B cell (primary cell): ENCODE results near the gene CISD2. TPM values are rescaled to one million over a fixed set of nuclear protein-coding genes. Genes with fewer than 3 reads are reported as not detected.

ENCODE experiments used
- ATAC-seq: fragments of 200-7000 bp; cut with Tn5 transposase; one replicate; pipeline ENCODE4 v1.10.0; 2021; ENCODE audit warnings: low read depth, mild to moderate bottlenecking, moderate number of reproducible peaks, moderate library complexity
- CTCF ChIA-PET: fragments of 350-600 bp; sonication (Branson Sonifier 250); formaldehyde crosslinking; loops from one replicate; lab custom pipeline; 2021; ENCODE audit warnings: antibody characterized with exemption, inconsistent platforms; lab: Charles Lee
- POLR2A ChIA-PET: fragments of 350-600 bp; sonication (Branson Sonifier 250); formaldehyde crosslinking; loops from one replicate; lab custom pipeline; 2021; ENCODE audit warnings: antibody characterized with exemption; lab: Charles Lee
- DNase-seq: peaks from one replicate; pipeline ENCODE4 v3.0.0; 2013
- H2AFZ ChIP-seq: 2 replicates; pipeline ENCODE4 v1.6.1; 2012; ENCODE audit warnings: mild to moderate bottlenecking, low read depth, low read length; ENCODE audit not compliant: insufficient read depth, poor library complexity, severe bottlenecking
- H3K27ac ChIP-seq, 2 donors: 1 replicate in 1 of 2; 2 replicates in 1 of 2; pipeline ENCODE4 v1.5.1; 2012 to 2013; ENCODE audit warnings: low read length in 2 of 2, mild to moderate bottlenecking in 2 of 2, moderate library complexity in 1 of 2
- H3K27me3 ChIP-seq, 4 experiments: fragments of 200-600 bp in 1 of 4; sonication (generic) in 1 of 4; replicated peaks in 1 of 4; 1 replicate in 2 of 4; 2 replicates in 2 of 4; pipeline versions ENCODE4 v1.6.1 to v1.7.0; 2013 to 2016; ENCODE audit warnings: low read length in 3 of 4, mild to moderate bottlenecking in 2 of 4, mixed read lengths in 1 of 4, moderate library complexity in 1 of 4; ENCODE audit not compliant: insufficient read depth in 4 of 4, control insufficient read depth in 3 of 4; ENCODE audit errors: control extremely low read depth in 1 of 4
- H3K36me3 ChIP-seq, 2 experiments: replicated peaks in 1 of 2; 1 replicate in 1 of 2; 2 replicates in 1 of 2; pipeline versions ENCODE4 v1.6.1 to v1.7.1; 2013; ENCODE audit warnings: low read length in 1 of 2; ENCODE audit not compliant: insufficient read depth in 2 of 2, control insufficient read depth in 1 of 2; ENCODE audit errors: control extremely low read depth in 1 of 2, extremely low read depth in 1 of 2
- H3K4me1 ChIP-seq, 2 donors: fragments of 200-600 bp in 1 of 2; sonication (generic) in 1 of 2; 1 replicate in 1 of 2; 2 replicates in 1 of 2; pipeline versions ENCODE4 v1.5.1 to v1.6.1; 2013 to 2017; ENCODE audit warnings: low read length in 2 of 2; ENCODE audit not compliant: control insufficient read depth in 2 of 2, insufficient read depth in 2 of 2
- H3K4me2 ChIP-seq: replicated peaks from 2 replicates; pipeline ENCODE3; 2012; ENCODE audit warnings: mild to moderate bottlenecking, low read depth, low read length; ENCODE audit not compliant: poor library complexity, severe bottlenecking
- H3K4me3 ChIP-seq, 5 experiments: fragments of 200-600 bp in 1 of 5; sonication (generic) in 1 of 5; 1 replicate in 3 of 5; 2 replicates in 2 of 5; pipeline versions ENCODE4 v1.5.1 to v1.7.0; 2011 to 2016; ENCODE audit warnings: low read length in 4 of 5, mild to moderate bottlenecking in 4 of 5, low read depth in 2 of 5, control low read depth in 1 of 5, moderate library complexity in 1 of 5; ENCODE audit not compliant: insufficient read depth in 1 of 5; ENCODE audit errors: control extremely low read depth in 1 of 5, extremely low read depth in 1 of 5
- H3K79me2 ChIP-seq: fragments of 200-600 bp; sonication (generic); one replicate; pipeline ENCODE4 v1.6.0; 2016; ENCODE audit warnings: low read length; ENCODE audit not compliant: control insufficient read depth, insufficient read depth
- H3K9ac ChIP-seq: fragments of 200-600 bp; sonication (generic); 2 replicates; pipeline ENCODE4 v1.6.1; 2017; ENCODE audit warnings: mild to moderate bottlenecking, low read length, moderate library complexity
- H3K9me3 ChIP-seq, 3 donors: one replicate each; pipeline versions ENCODE4 v1.6.1 to v1.7.1; 2013; ENCODE audit warnings: low read length in 2 of 3; ENCODE audit not compliant: control insufficient read depth in 2 of 3, insufficient read depth in 1 of 3; ENCODE audit errors: control extremely low read depth in 1 of 3
- H4K20me1 ChIP-seq: 2 replicates; pipeline ENCODE4 v1.6.0; 2012; ENCODE audit warnings: mild to moderate bottlenecking, low read length; ENCODE audit not compliant: insufficient read depth, control insufficient read depth, poor library complexity, severe bottlenecking
- H3K27ac Mint-ChIP-seq: one replicate; pipeline ENCODE4 v1.8.0; 2021; ENCODE audit warnings: mixed read lengths
- H3K27me3 Mint-ChIP-seq: one replicate; pipeline ENCODE4 v1.8.0; 2021; ENCODE audit warnings: mixed read lengths
- H3K4me1 Mint-ChIP-seq: one replicate; pipeline ENCODE4 v1.8.0; 2021; ENCODE audit warnings: mixed read lengths
- H3K4me3 Mint-ChIP-seq: one replicate; pipeline ENCODE4 v1.8.0; 2021; ENCODE audit warnings: mixed read lengths
- H3K9me3 Mint-ChIP-seq: one replicate; pipeline ENCODE4 v1.8.0; 2022; ENCODE audit warnings: mixed read lengths; ENCODE audit not compliant: insufficient read depth
- CTCF ChIP-seq: fragments of 200-600 bp; IDR thresholded peaks from one replicate; pipeline ENCODE4 v1.8.0; 2022; ENCODE audit warnings: antibody characterized with exemption, mild to moderate bottlenecking
- EZH2 ChIP-seq: IDR thresholded peaks from 2 replicates; pipeline ENCODE4 v1.6.1; 2012; ENCODE audit warnings: borderline replicate concordance, low read depth, mild to moderate bottlenecking, moderate library complexity, low read length; ENCODE audit not compliant: insufficient read depth, poor library complexity, severe bottlenecking
- WGBS: methylation state at CpG from one replicate; pipeline ENCODE4 v1.1.5; 2013; ENCODE audit warnings: missing lambda C conversion rate; ENCODE audit not compliant: insufficient coverage; 5-methylcytosine and 5-hydroxymethylcytosine counted together
- intact Hi-C: fragments of 100-400 bp; cut with micrococcal nuclease; formaldehyde crosslinking; loops from one replicate; pipeline ENCODE4 v1.10.0; 2022
- polyA plus RNA-seq: library from polyadenylated mRNA; depleted of rRNA; stranded (reverse); fragments of >200 nt; gene quantifications from 2 replicates; pipeline ENCODE4 v1.2.3, GENCODE V29; 2012
- total RNA-seq, 2 donors: library from RNA; stranded (reverse); fragments of 120-200 nt in 1 of 2; gene quantifications; 1 replicate in 1 of 2; 2 replicates in 1 of 2; pipeline versions ENCODE4 v1.2.3 to v1.2.4, GENCODE V29; 2013 to 2022

CISD2 gene
- total and polyA plus RNA-seq, 2 donors (not counting 1 experiment from before 2014, with no cell fraction given) = 5.0 to 16.0 TPM

- WGBS = 0% methylated on average over 2 of the region's 19 CpGs
Measured at GRCh38 chr4:102869569-102870197, 891 bp downstream of the CISD2 start.

More at GRCh38 chr4:102869569-102870197, 891 bp downstream of the CISD2 start:
- Histone ChIP-seq H3K9ac (peak overlapping the region; percentile 91), H2AFZ (peak overlapping the region; percentile 73), H3K4me3 (peak overlapping the region; percentile 75 to 89 (median 81)), H3K4me1 (peaks cover 22 to 23% of the 10 kb centered on the region in 2 donors), H3K27ac (peak overlapping the region; percentile 97), H3K36me3 (no peaks in the 10 kb centered on the region), H3K9me3 (no peaks in the 10 kb centered on the region), H3K4me2 (peak overlapping the region; percentile 78), H3K27me3 (no peaks in the 10 kb centered on the region), H3K79me2 (peaks cover 80% of the 10 kb centered on the region), H4K20me1 (no peaks in the 10 kb centered on the region)
- Mint-ChIP-seq H3K9me3 (no peaks in the 10 kb centered on the region), H3K4me3 (peak overlapping the region; percentile 93), H3K27me3 (no peaks in the 10 kb centered on the region), H3K4me1 (peaks cover 56% of the 10 kb centered on the region), H3K27ac (peak overlapping the region; percentile 96)
- ATAC-seq (no peak), DNase-seq (no peak)
- no peak for TF ChIP-seq CTCF
- no peak for TF ChIP-seq EZH2
- intact Hi-C loops = loop anchor here (1.0 to 5.0 kb wide), 6 partner anchors 41 to 367 kb away; partner anchors contain the start of genes BDH2, CENPE, MANBA and NFKB1
- ChIA-PET CTCF (interaction anchor here (0.7 to 1.9 kb wide), 7 partner anchors 42 to 230 kb away, joined by 3 to 20 read pairs (median 4); partner anchors contain the start of genes BDH2, MANBA and UBE2D3), POLR2A (interaction anchor here (1.4 to 2.8 kb wide), 3 partner anchors 42 to 150 kb away, joined by 5 to 79 read pairs (median 15); partner anchors contain the start of genes MANBA, SLC9B1 and UBE2D3)
